ENCODE results near the gene SPINT1. TPM values are rescaled to one million over a fixed set of nuclear protein-coding genes. Genes with fewer than 3 reads are reported as not detected.
A peak's percentile ranks its signal among the peaks of the same experiment; 100 is the strongest.

The SPINT1 gene
- total RNA-seq, 1 donor from 2014 or later = 145 TPM

DNA sequence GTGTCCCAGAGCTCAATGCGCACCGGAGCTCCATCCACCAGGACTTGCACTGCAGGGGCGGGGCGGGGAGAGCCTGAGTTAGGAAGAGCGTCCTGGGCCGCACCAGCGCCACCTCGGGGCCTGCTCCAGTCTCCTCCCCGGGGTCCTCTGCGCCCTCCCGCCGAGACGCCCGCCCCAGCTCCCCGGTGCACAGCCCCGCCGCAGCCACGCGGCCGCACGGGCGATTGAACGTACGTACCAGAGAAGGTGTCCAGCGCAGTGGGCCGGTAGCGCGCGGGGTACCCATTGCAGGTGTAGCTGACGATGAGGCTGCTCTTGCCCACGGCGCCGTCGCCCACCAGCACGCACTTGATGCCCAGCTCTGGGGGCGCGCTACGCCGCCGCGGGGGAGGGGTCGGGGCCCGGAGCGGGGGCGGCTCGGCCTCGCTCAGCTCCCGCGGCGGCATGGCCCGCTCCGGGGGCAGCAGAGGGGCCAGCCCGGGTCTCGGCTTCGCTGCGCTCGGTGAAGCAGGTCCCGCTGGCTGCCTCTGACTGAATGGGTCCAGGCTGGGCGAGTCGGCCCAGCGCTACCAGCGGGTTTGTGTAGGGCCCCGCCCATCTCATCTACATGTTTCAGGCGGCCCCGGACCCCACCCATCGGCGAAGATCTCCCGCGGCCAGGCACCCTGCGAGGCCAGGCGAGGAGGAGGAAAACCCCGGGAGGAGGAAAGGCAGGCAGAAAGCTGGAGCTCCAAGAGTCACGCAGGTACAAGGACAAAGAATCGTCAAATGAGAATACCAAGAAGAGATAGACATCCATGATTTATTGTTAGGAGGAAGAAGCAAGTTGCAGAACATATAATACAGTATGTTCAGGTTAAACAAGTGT, 30.1 kb downstream of the SPINT1 start, which contains the start of gene RHOV:
Gene RHOV (minus strand): TSS at position 541 of the 868 bp plus-strand sequence. CDS start 95 bp downstream, at position 446.
- Histone ChIP-seq H3K36me3 (ENCODE audit: control insufficient read depth, insufficient read depth, low read length) (no peaks in the 10 kb centered on the region), H3K27me3 (ENCODE audit: control insufficient read depth, insufficient read depth, low read length) (no peaks in the 10 kb centered on the region), H3K4me3 (ENCODE audit: low read depth, low read length) (peak within 1 kb of the TSS; percentile 70)
- FAIRE-seq (no peak), DNase-seq (ENCODE audit: low read depth) (peak; percentile 63)
- TF ChIP-seq, protein P1, sequence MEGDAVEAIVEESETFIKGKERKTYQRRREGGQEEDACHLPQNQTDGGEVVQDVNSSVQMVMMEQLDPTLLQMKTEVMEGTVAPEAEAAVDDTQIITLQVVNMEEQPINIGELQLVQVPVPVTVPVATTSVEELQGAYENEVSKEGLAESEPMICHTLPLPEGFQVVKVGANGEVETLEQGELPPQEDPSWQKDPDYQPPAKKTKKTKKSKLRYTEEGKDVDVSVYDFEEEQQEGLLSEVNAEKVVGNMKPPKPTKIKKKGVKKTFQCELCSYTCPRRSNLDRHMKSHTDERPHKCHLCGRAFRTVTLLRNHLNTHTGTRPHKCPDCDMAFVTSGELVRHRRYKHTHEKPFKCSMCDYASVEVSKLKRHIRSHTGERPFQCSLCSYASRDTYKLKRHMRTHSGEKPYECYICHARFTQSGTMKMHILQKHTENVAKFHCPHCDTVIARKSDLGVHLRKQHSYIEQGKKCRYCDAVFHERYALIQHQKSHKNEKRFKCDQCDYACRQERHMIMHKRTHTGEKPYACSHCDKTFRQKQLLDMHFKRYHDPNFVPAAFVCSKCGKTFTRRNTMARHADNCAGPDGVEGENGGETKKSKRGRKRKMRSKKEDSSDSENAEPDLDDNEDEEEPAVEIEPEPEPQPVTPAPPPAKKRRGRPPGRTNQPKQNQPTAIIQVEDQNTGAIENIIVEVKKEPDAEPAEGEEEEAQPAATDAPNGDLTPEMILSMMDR (IDR thresholded peaks at IDR 0.05; ENCODE audit: insufficient read depth, low read length, severe bottlenecking) = peak; percentile 67

DNA sequence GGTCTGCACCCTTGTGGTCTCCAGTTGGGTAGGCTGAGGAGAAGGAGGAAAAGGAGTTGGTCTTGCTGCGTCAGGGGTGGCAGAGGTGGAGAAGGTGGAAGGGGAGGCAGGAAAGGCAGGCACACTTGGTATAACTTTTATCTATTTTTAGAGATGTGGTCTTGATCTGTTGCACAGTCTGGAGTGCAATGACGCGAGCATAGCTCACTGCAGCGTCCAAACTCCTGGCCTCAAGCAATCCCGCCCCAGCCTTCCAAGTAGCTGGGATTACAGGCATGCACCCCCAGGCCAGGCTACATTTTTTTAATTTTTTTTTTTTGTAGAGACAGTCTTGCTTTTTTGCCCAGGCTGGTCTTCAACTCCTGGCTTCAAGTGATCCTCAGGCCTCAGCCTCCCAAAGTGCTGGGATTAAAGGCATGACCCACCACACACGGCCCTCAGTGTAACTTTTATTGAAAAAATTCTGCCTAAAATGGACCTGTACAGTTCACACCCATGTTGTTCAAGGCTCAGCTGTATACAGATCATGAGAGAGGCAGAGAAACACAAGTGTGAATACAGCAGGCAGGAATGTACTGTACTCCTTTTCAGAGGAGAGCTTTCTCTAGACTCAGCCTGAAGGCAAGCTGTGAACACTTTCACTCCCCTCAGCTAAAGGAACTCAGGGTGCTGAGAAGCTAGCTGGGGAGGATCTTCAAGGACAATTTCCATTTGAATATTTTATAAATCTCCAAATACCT, 32.3 kb downstream of the SPINT1 start:
- no peak overlapping the region for H3K4me3 ChIP-seq (ENCODE audit: low read depth, low read length)
- H3K36me3 ChIP-seq (ENCODE audit: control insufficient read depth, insufficient read depth, low read length) = no peaks in the 10 kb centered on the region
- TF ChIP-seq, protein P1 (IDR thresholded peaks at IDR 0.05; ENCODE audit: insufficient read depth, low read length, severe bottlenecking) = no peak
- no peaks in the 10 kb centered on the region for H3K27me3 ChIP-seq (ENCODE audit: control insufficient read depth, insufficient read depth, low read length)
- FAIRE-seq (no peak), DNase-seq (ENCODE audit: low read depth) (peak; percentile 66)

DNA sequence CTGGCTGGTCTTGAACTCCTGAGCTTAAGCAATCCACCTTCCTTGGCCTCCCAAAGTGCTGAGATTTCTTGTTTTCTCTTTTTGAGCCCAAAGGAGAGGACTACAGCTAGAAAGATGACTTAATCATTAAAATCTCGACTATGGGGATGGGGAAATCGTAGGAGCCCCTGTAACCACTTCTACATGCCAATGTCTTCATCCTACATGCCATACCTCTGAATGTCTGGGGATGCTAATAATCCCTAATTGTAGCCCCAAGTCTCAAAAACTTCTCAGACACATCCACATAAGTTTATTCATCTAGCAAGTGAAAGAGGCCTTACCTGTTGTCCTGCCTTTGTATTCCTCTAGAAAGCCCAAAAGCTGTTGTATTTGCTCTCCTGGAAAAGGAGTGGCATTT, 33.8 kb downstream of the SPINT1 start:
- no peaks in the 10 kb centered on the region for H3K36me3 ChIP-seq (ENCODE audit: control insufficient read depth, insufficient read depth, low read length)
- TF ChIP-seq, protein P1 (IDR thresholded peaks at IDR 0.05; ENCODE audit: insufficient read depth, low read length, severe bottlenecking) = no peak
- FAIRE-seq = no peak
- no peaks in the 10 kb centered on the region for H3K27me3 ChIP-seq (ENCODE audit: control insufficient read depth, insufficient read depth, low read length)
- DNase-seq (ENCODE audit: low read depth) = no peak
- no peak overlapping the region for H3K4me3 ChIP-seq (ENCODE audit: low read depth, low read length)

DNA sequence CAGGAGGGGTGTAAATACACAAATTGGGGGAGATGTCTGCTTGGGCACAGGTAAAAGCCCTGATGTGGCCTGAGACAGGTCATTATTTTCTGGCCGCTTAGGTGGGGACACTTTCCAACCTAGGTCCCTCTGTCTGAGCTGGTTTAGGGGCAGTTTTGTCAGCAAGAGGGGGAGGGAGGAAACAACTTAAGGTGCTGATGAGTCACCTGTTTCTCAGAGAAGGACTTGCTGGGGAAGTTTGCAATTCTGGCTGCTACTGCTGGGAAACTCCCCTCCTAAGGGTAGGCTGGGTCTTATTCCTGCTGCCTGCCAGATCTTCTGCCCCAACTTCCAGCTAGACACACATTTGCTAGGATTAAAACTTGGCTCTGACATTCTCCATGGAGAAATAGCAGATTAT, 34.9 kb downstream of the SPINT1 start:
- TF ChIP-seq, protein P1 (IDR thresholded peaks at IDR 0.05; ENCODE audit: insufficient read depth, low read length, severe bottlenecking) = no peak
- DNase-seq (ENCODE audit: low read depth) (peak; percentile 97), FAIRE-seq (no peak)
- Histone ChIP-seq H3K4me3 (ENCODE audit: low read depth, low read length) (no peak overlapping the region), H3K36me3 (ENCODE audit: control insufficient read depth, insufficient read depth, low read length) (no peaks in the 10 kb centered on the region), H3K27me3 (ENCODE audit: control insufficient read depth, insufficient read depth, low read length) (no peaks in the 10 kb centered on the region)

DNA sequence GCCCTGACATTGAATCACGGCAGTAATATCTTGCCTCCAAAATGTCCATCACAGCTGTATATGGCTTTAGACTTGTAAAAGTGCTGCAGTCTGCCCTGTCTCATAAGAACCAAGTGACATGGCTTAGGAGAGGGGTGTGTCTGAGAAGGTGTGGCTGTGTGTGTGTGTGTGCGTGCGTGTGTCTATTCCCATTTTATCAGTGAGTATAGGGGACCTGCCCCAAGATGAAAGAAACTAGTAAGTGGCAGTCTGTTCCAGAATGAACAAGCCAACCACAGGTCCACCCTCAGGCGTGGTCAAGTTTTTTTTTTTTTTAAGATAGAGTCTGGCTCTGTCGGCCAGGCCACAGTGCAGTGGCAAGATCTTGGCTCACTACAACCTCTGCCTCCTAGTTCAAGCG, 35.8 kb downstream of the SPINT1 start:
- no peak for FAIRE-seq
- TF ChIP-seq, protein P1 (IDR thresholded peaks at IDR 0.05; ENCODE audit: insufficient read depth, low read length, severe bottlenecking) = no peak

More for the DNA sequence above, 35.8 kb downstream of the SPINT1 start:
- H3K36me3 ChIP-seq (ENCODE audit: control insufficient read depth, insufficient read depth, low read length) = no peaks in the 10 kb centered on the region
- H3K27me3 ChIP-seq (ENCODE audit: control insufficient read depth, insufficient read depth, low read length) = no peaks in the 10 kb centered on the region
- DNase-seq (ENCODE audit: low read depth) = no peak
- no peak overlapping the region for H3K4me3 ChIP-seq (ENCODE audit: low read depth, low read length)
